ENCODE results near the gene ATG10.

ATG10 gene

DNA sequence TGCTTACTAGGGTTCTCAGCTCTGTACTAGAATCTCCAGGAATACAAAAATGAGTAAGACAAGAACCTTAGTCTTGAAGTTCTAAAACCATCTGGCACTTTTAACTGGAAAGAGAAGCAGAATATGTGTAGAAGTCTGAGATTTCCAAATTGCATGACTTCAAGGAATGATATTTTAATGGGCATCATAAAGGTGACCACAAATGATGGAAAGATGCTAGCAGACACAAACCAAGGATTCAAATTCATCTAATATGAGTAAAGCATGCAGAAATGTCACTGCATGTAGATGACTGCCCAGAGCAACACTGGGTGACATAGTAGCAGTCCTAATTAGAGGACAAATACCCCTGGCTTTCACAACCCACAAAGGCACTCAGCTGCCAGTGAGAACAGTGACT, 189.1 kb downstream of the ATG10 start:
- no peak for DNase-seq (ENCODE audit: low read depth)
- TF ChIP-seq, protein P1, sequence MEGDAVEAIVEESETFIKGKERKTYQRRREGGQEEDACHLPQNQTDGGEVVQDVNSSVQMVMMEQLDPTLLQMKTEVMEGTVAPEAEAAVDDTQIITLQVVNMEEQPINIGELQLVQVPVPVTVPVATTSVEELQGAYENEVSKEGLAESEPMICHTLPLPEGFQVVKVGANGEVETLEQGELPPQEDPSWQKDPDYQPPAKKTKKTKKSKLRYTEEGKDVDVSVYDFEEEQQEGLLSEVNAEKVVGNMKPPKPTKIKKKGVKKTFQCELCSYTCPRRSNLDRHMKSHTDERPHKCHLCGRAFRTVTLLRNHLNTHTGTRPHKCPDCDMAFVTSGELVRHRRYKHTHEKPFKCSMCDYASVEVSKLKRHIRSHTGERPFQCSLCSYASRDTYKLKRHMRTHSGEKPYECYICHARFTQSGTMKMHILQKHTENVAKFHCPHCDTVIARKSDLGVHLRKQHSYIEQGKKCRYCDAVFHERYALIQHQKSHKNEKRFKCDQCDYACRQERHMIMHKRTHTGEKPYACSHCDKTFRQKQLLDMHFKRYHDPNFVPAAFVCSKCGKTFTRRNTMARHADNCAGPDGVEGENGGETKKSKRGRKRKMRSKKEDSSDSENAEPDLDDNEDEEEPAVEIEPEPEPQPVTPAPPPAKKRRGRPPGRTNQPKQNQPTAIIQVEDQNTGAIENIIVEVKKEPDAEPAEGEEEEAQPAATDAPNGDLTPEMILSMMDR (conservative IDR thresholded peaks at IDR 0.05; ENCODE audit: low read depth, low read length): no peak
- no peak overlapping the region for H3K4me3 ChIP-seq (ENCODE audit: low read length)

DNA sequence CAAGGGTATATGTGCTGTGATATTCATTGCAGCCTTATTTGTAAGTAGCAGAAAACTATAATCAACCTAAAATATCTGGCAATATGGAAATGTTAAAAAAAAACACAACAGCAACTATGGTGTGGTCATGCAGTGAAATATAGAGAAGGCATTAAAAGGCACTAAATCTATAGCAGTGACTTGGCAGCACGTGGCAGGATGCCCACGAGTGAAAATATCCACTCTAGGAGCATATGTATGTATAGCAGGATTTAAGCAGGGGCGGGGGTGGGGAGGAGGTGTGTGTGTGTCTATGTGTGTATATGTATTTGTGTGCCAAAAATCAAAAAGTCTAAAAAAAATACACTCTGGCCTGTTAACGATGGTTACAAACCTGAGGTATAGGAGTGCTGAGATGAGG, 190.8 kb downstream of the ATG10 start:
- TF ChIP-seq, protein P1 (conservative IDR thresholded peaks at IDR 0.05; ENCODE audit: low read depth, low read length): no peak
- H3K4me3 ChIP-seq (ENCODE audit: low read length): no peak overlapping the region
- no peak for DNase-seq (ENCODE audit: low read depth)

DNA sequence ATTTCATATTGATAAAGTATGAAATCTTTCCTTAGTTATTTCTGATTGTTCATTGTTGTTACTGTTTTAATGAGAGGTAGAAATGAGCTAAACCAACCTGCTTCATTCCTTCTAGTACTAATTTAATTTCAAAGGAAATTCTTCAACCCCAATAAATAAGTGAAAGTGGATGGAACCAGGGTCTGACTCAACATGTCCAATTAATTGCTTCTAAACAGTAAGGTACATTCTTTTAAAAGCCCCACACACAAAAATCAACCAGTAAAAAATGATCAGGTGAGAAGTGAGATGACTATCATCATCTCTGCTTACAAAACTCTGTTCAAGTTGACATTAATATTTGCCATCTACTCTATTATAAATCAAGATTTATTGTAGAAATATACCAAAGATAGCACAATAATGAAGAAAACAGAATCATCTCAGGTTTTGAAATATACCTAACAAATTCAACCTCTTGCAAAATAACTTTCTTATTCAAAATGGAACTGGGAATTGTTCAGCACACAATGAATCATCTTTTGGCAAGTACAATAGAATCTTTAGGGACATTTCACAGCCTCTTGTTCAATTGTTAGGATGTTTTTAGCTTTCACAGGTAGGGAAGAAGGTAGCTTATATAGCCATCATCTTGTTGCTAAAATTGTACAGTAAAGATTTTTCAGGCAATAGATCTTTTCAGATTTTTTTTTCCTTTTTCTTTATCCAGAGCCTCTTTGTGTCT, 191.8 kb downstream of the ATG10 start:
- no peak for DNase-seq (ENCODE audit: low read depth)
- H3K4me3 ChIP-seq (ENCODE audit: low read length): no peak overlapping the region
- TF ChIP-seq, protein P1 (conservative IDR thresholded peaks at IDR 0.05; ENCODE audit: low read depth, low read length): no peak

DNA sequence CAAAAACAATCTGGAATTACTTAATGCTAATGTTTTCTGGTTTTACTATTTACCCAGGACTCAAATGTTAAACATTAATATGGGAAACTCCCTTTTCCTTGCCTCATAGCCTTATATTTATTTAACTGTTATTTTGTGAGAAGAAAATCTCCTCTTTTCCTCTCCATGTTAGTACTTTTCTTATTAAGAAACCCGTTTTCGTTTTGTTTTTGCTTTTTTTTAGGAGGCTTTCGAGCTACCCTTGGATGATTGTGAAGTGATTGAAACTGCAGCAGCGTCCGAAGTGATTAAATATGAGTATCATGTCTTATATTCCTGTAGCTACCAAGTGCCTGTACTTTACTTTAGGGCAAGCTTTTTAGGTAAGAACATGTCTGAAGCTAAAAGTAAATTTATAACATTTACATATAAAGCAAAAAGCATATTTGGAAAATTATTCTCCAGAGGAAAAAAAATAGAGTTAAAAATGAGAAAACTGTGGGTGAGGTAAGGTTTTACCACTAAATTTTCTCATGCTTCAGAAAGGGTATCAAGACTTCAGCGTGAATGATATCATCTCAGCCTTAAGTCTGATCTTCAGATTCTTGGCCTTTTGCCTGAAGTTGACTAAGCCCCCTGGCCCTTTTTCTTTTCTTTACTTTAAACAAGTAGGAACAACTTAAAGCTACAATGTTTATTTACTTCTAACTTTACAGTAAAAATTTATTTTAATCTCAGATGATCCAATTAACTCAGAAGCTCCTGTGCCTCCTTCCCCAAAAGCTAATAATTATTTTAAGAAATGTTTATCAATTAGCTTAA, 192.6 kb downstream of the ATG10 start:
- peak; percentile 78 for DNase-seq (ENCODE audit: low read depth)
- TF ChIP-seq, protein P1 (conservative IDR thresholded peaks at IDR 0.05; ENCODE audit: low read depth, low read length): no peak
- H3K4me3 ChIP-seq (ENCODE audit: low read length): no peak overlapping the region

DNA sequence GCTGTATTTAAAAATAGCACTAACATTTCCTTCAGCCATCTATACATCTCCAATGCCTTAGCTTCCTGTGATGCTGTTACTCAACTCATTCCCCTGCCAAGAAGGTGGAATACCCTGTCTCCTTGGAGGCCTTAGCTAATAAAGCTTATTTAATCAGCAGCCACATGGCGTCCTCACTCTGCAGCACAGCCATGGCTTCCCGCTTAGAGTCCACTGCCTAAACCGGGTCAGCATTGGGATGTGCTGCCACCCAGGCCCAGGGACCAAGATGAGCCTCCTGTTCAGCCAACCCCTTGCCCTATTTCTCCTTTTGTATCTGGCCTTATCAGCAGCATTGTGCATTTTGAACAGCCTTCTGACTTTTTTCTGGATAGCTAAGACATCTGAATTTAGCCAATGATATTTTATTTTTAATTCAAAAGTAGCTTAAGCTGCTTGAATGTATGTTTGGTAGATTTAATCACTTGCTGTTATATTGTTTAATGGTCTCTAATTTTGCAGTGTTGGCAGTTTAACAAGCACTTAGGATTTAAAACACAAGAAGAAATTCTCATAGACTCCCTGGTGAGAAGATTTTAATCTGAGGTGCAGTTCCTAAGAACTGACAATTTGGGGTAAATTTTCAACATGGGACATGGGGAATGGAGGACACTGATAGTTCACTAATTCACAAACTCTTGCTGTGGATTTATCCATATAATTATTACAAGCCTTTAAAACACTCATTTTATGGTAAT, 193.3 kb downstream of the ATG10 start:
- TF ChIP-seq, protein P1 (conservative IDR thresholded peaks at IDR 0.05; ENCODE audit: low read depth, low read length): peak; percentile 4
- no peak overlapping the region for H3K4me3 ChIP-seq (ENCODE audit: low read length)
- DNase-seq (ENCODE audit: low read depth): peak; percentile 79

DNA sequence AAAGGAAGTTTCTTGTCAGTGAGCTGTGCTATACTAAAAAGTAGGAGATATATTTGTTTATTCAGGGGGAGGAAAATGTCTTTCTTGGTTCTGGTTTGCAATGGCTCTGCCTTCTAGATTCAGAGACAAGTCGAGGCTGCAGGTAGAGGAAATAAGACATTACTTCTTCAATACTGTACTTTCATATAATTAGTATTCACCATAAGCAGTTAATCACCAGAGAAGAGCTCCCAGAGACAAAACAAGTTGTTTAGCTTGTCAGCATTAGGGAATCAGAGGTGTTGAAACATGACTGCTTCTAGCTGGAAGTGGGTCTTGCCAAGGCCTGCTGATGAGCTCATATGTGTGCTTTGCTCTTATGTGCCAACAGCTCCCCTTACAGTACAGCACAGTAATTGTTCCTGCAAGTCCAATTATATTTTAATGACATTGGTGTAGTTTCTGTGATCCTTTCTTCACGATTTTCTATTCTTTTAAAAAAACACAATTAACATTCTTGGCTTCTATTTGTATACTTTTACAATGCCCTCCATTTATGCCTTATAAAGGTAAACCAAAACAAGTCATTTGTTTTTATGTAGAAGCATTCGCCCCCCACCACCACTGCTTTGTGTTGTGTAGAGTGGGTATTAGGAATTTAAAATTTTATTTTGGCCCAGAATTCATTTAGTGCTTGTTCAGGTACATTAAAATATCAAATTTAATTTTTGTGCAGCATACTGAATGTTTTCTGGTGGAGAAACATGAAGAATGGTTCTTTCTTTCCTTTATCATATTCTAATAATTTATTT, 194.1 kb downstream of the ATG10 start:
- DNase-seq (ENCODE audit: low read depth): peak; percentile 91
- TF ChIP-seq, protein P1 (conservative IDR thresholded peaks at IDR 0.05; ENCODE audit: low read depth, low read length): peak; percentile 78

More for the DNA sequence above, 194.1 kb downstream of the ATG10 start:
- no peak overlapping the region for H3K4me3 ChIP-seq (ENCODE audit: low read length)
